H1 (cell line): Measurements from ENCODE around the gene TBX21. TPM values are rescaled to one million over a fixed set of nuclear protein-coding genes. Genes with fewer than 3 reads are reported as not detected.

Source experiments
- BRCA1 ChIP-seq: IDR thresholded peaks from 2 replicates; pipeline ENCODE4 v1.6.1; 2012; ENCODE audit warnings: low read depth, low read length, improper control_type of control experiment
- CEBPB ChIP-seq: IDR thresholded peaks from 2 replicates; pipeline ENCODE4 v1.6.1; 2012; ENCODE audit warnings: low read depth, low read length
- FOSL1 ChIP-seq: IDR thresholded peaks from 2 replicates; pipeline ENCODE4 v1.6.1; 2011; ENCODE audit warnings: mild to moderate bottlenecking, low read depth, low read length, moderate library complexity; ENCODE audit not compliant: insufficient read depth
- JUND ChIP-seq: IDR thresholded peaks from 2 replicates; pipeline ENCODE4 v1.6.1; 2011; ENCODE audit warnings: mild to moderate bottlenecking, improper control_type of control experiment, low read length
- POLR2AphosphoS5 ChIP-seq: IDR thresholded peaks from 2 replicates; pipeline ENCODE4 v1.6.1; 2011; ENCODE audit warnings: low read depth, low read length
- polyA plus RNA-seq, 7 experiments: library from polyadenylated mRNA; depleted of rRNA in 3 of 7; stranded (reverse) in 5 of 7; unstranded in 2 of 7; fragments of >200 nt in 5 of 7; fragments of 200-250 nt in 2 of 7; gene quantifications; 1 replicate in 5 of 7; 2 replicates in 1 of 7; 4 replicates in 1 of 7; pipeline versions ENCODE4 v1.2.1 to v1.2.3, GENCODE V29; 2011 to 2013; ENCODE audit warnings: missing spikeins in 2 of 7, mixed read lengths in 2 of 7
- total RNA-seq: library from RNA; stranded (reverse); fragmentation: NEBNext Ultra II Directional; extraction: Animal tissue kit (Norgen Biotek cat#: 25700); gene quantifications from 2 replicates; pipeline ENCODE4 v1.2.1, GENCODE V29; 2021
- TF ChIP-seq, protein P1 (sequence below): fragments of 300-600 bp; sonication (generic); IDR thresholded peaks from 2 replicates; pipeline ENCODE4 v1.7.1; 2012; ENCODE audit warnings: low read length, moderate library complexity, mild to moderate bottlenecking, inconsistent platforms; ENCODE audit not compliant: insufficient replicate concordance

TBX21 gene
- total and polyA plus RNA-seq, 2 of the 8 experiments (the other 6 are each of a cell fraction or from before 2014, with no cell fraction given): not detected

GRCh38 chr17:47686276-47686635 is 46.8 kb upstream of the TBX21 start (continued):
- TF ChIP-seq, protein P1, sequence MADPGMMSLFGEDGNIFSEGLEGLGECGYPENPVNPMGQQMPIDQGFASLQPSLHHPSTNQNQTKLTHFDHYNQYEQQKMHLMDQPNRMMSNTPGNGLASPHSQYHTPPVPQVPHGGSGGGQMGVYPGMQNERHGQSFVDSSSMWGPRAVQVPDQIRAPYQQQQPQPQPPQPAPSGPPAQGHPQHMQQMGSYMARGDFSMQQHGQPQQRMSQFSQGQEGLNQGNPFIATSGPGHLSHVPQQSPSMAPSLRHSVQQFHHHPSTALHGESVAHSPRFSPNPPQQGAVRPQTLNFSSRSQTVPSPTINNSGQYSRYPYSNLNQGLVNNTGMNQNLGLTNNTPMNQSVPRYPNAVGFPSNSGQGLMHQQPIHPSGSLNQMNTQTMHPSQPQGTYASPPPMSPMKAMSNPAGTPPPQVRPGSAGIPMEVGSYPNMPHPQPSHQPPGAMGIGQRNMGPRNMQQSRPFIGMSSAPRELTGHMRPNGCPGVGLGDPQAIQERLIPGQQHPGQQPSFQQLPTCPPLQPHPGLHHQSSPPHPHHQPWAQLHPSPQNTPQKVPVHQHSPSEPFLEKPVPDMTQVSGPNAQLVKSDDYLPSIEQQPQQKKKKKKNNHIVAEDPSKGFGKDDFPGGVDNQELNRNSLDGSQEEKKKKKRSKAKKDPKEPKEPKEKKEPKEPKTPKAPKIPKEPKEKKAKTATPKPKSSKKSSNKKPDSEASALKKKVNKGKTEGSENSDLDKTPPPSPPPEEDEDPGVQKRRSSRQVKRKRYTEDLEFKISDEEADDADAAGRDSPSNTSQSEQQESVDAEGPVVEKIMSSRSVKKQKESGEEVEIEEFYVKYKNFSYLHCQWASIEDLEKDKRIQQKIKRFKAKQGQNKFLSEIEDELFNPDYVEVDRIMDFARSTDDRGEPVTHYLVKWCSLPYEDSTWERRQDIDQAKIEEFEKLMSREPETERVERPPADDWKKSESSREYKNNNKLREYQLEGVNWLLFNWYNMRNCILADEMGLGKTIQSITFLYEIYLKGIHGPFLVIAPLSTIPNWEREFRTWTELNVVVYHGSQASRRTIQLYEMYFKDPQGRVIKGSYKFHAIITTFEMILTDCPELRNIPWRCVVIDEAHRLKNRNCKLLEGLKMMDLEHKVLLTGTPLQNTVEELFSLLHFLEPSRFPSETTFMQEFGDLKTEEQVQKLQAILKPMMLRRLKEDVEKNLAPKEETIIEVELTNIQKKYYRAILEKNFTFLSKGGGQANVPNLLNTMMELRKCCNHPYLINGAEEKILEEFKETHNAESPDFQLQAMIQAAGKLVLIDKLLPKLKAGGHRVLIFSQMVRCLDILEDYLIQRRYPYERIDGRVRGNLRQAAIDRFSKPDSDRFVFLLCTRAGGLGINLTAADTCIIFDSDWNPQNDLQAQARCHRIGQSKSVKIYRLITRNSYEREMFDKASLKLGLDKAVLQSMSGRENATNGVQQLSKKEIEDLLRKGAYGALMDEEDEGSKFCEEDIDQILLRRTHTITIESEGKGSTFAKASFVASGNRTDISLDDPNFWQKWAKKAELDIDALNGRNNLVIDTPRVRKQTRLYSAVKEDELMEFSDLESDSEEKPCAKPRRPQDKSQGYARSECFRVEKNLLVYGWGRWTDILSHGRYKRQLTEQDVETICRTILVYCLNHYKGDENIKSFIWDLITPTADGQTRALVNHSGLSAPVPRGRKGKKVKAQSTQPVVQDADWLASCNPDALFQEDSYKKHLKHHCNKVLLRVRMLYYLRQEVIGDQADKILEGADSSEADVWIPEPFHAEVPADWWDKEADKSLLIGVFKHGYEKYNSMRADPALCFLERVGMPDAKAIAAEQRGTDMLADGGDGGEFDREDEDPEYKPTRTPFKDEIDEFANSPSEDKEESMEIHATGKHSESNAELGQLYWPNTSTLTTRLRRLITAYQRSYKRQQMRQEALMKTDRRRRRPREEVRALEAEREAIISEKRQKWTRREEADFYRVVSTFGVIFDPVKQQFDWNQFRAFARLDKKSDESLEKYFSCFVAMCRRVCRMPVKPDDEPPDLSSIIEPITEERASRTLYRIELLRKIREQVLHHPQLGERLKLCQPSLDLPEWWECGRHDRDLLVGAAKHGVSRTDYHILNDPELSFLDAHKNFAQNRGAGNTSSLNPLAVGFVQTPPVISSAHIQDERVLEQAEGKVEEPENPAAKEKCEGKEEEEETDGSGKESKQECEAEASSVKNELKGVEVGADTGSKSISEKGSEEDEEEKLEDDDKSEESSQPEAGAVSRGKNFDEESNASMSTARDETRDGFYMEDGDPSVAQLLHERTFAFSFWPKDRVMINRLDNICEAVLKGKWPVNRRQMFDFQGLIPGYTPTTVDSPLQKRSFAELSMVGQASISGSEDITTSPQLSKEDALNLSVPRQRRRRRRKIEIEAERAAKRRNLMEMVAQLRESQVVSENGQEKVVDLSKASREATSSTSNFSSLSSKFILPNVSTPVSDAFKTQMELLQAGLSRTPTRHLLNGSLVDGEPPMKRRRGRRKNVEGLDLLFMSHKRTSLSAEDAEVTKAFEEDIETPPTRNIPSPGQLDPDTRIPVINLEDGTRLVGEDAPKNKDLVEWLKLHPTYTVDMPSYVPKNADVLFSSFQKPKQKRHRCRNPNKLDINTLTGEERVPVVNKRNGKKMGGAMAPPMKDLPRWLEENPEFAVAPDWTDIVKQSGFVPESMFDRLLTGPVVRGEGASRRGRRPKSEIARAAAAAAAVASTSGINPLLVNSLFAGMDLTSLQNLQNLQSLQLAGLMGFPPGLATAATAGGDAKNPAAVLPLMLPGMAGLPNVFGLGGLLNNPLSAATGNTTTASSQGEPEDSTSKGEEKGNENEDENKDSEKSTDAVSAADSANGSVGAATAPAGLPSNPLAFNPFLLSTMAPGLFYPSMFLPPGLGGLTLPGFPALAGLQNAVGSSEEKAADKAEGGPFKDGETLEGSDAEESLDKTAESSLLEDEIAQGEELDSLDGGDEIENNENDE: no peak
- TF ChIP-seq CEBPB: no peak
- no peak for TF ChIP-seq POLR2AphosphoS5
- TF ChIP-seq JUND: no peak
- no peak for TF ChIP-seq FOSL1
- no peak for TF ChIP-seq BRCA1
